Activated naive CD4-positive, alpha-beta T cell treated with anti-CD3 and anti-CD28 coated beads, Interleukin-2, amount 10 ng/mL, durations not matched to agents 7 days and 5 days (primary cell): Measurements from ENCODE around the gene PNLIPRP2.

Experiments used
- CTCF ChIA-PET: fragments of 350-600 bp; sonication (Branson Sonifier 250); formaldehyde crosslinking; loops from one replicate; lab custom pipeline; 2021; ENCODE audit warnings: antibody characterized with exemption; lab: Charles Lee
- DNase-seq: peaks from one replicate; pipeline ENCODE4 v3.0.0-alpha.2; 2020
- H3K27ac Mint-ChIP-seq: one replicate; pipeline ENCODE4 v1.8.0; 2021; ENCODE audit warnings: mild to moderate bottlenecking, moderate library complexity, mixed read lengths
- H3K27me3 Mint-ChIP-seq: one replicate; pipeline ENCODE4 v1.8.0; 2021; ENCODE audit warnings: mild to moderate bottlenecking, mixed read lengths
- H3K36me3 Mint-ChIP-seq: one replicate; pipeline ENCODE4 v1.8.0; 2021; ENCODE audit warnings: mixed read lengths
- H3K4me1 Mint-ChIP-seq: one replicate; pipeline ENCODE4 v1.8.0; 2021; ENCODE audit warnings: mixed read lengths
- H3K4me3 Mint-ChIP-seq: one replicate; pipeline ENCODE4 v1.8.0; 2021; ENCODE audit warnings: mild to moderate bottlenecking, moderate library complexity, mixed read lengths
- H3K9me3 Mint-ChIP-seq: one replicate; pipeline ENCODE4 v1.8.0; 2021; ENCODE audit warnings: mixed read lengths

Gene PNLIPRP2

GRCh38 chr10:116627386-116627933 is 6.7 kb downstream of the PNLIPRP2 start:
- CTCF ChIA-PET, result interaction anchor here (0.7 kb wide), 1 partner anchor 162 kb away, joined by 3 read pairs; no protein-coding TSS in a partner anchor
- Mint-ChIP-seq H3K4me3 (no peak overlapping the region), H3K36me3 (no peaks in the 10 kb centered on the region), H3K27ac (no peak overlapping the region), H3K27me3 (peaks cover 26% of the 10 kb centered on the region), H3K4me1 (no peaks in the 10 kb centered on the region), H3K9me3 (no peaks in the 10 kb centered on the region)
- DNase-seq, result no peak

- no peaks in the 10 kb centered on the region for H3K36me3 Mint-ChIP-seq
- no peak overlapping the region for H3K27ac Mint-ChIP-seq
- CTCF ChIA-PET, result interaction anchor here (0.6 kb wide), 1 partner anchor 220 kb away, joined by 3 read pairs; the partner anchor contains the start of gene ENO4
- H3K9me3 Mint-ChIP-seq, result no peaks in the 10 kb centered on the region
- no peaks in the 10 kb centered on the region for H3K4me1 Mint-ChIP-seq
- H3K27me3 Mint-ChIP-seq, result peaks cover 26% of the 10 kb centered on the region
- DNase-seq, result no peak
- H3K4me3 Mint-ChIP-seq, result no peak overlapping the region
These were observed 8.6 kb downstream of the PNLIPRP2 start for GRCh38 chr10:116629340-116629739.

GRCh38 chr10:116630020-116630419 is 9.3 kb downstream of the PNLIPRP2 start:
- no peak overlapping the region for H3K4me3 Mint-ChIP-seq
- no peaks in the 10 kb centered on the region for H3K9me3 Mint-ChIP-seq
- no peak overlapping the region for H3K27ac Mint-ChIP-seq
- H3K27me3 Mint-ChIP-seq, result peaks cover 26% of the 10 kb centered on the region
- no peak for DNase-seq
- CTCF ChIA-PET, result no interaction called here
- no peaks in the 10 kb centered on the region for H3K36me3 Mint-ChIP-seq
- H3K4me1 Mint-ChIP-seq, result no peaks in the 10 kb centered on the region

- no peaks in the 10 kb centered on the region for H3K9me3 Mint-ChIP-seq
- H3K27me3 Mint-ChIP-seq, result peaks cover 25% of the 10 kb centered on the region
- CTCF ChIA-PET, result no interaction called here
- H3K27ac Mint-ChIP-seq, result no peak overlapping the region
- no peaks in the 10 kb centered on the region for H3K36me3 Mint-ChIP-seq
- no peak overlapping the region for H3K4me3 Mint-ChIP-seq
- DNase-seq, result no peak
- H3K4me1 Mint-ChIP-seq, result no peaks in the 10 kb centered on the region
These were observed 11.1 kb downstream of the PNLIPRP2 start for GRCh38 chr10:116631871-116632295.

GRCh38 chr10:116632596-116633215 is 12.0 kb downstream of the PNLIPRP2 start:
- CTCF ChIA-PET, result no interaction called here
- H3K27me3 Mint-ChIP-seq, result peaks cover 20% of the 10 kb centered on the region

GRCh38 chr10:116633216-116633600 is 12.5 kb downstream of the PNLIPRP2 start:
- CTCF ChIA-PET, result no interaction called here
- no peak overlapping the region for H3K27ac Mint-ChIP-seq
- no peak overlapping the region for H3K4me3 Mint-ChIP-seq
- H3K36me3 Mint-ChIP-seq, result no peaks in the 10 kb centered on the region
- H3K27me3 Mint-ChIP-seq, result peaks cover 17% of the 10 kb centered on the region
- DNase-seq, result no peak
- H3K9me3 Mint-ChIP-seq, result no peaks in the 10 kb centered on the region
- H3K4me1 Mint-ChIP-seq, result no peaks in the 10 kb centered on the region

More at GRCh38 chr10:116632596-116633215, 12.0 kb downstream of the PNLIPRP2 start:
- Mint-ChIP-seq H3K4me1 (no peaks in the 10 kb centered on the region), H3K36me3 (no peaks in the 10 kb centered on the region), H3K27ac (no peak overlapping the region), H3K9me3 (no peaks in the 10 kb centered on the region), H3K4me3 (no peak overlapping the region)
- no peak for DNase-seq

- CTCF ChIA-PET, result no interaction called here
- H3K9me3 Mint-ChIP-seq, result no peaks in the 10 kb centered on the region
- H3K4me3 Mint-ChIP-seq, result no peak overlapping the region
- H3K27me3 Mint-ChIP-seq, result peaks cover 15% of the 10 kb centered on the region
- no peak for DNase-seq
- H3K36me3 Mint-ChIP-seq, result no peaks in the 10 kb centered on the region
- H3K27ac Mint-ChIP-seq, result no peak overlapping the region
- H3K4me1 Mint-ChIP-seq, result no peaks in the 10 kb centered on the region
These were observed 13.6 kb downstream of the PNLIPRP2 start for GRCh38 chr10:116634126-116634975.

- Mint-ChIP-seq H3K27me3 (peaks cover 12% of the 10 kb centered on the region), H3K4me1 (no peaks in the 10 kb centered on the region), H3K4me3 (no peak overlapping the region), H3K36me3 (no peaks in the 10 kb centered on the region), H3K27ac (no peak overlapping the region), H3K9me3 (no peaks in the 10 kb centered on the region)
- CTCF ChIA-PET, result no interaction called here
- DNase-seq, result no peak
These were observed 15.6 kb downstream of the PNLIPRP2 start for GRCh38 chr10:116636385-116636784.

- CTCF ChIA-PET, result no interaction called here
- Mint-ChIP-seq H3K4me1 (no peaks in the 10 kb centered on the region), H3K4me3 (no peak overlapping the region), H3K27ac (no peak overlapping the region), H3K27me3 (peaks cover 9% of the 10 kb centered on the region), H3K9me3 (no peaks in the 10 kb centered on the region), H3K36me3 (no peaks in the 10 kb centered on the region)
- no peak for DNase-seq
These were observed 16.2 kb downstream of the PNLIPRP2 start for GRCh38 chr10:116636976-116637375.

GRCh38 chr10:116637830-116638229 is 17.1 kb downstream of the PNLIPRP2 start:
- Mint-ChIP-seq H3K36me3 (no peaks in the 10 kb centered on the region), H3K9me3 (no peaks in the 10 kb centered on the region), H3K27me3 (peaks cover 9% of the 10 kb centered on the region), H3K27ac (no peak overlapping the region), H3K4me3 (no peak overlapping the region), H3K4me1 (no peaks in the 10 kb centered on the region)
- DNase-seq, result no peak
- CTCF ChIA-PET, result no interaction called here

- Mint-ChIP-seq H3K4me1 (no peaks in the 10 kb centered on the region), H3K27me3 (no peaks in the 10 kb centered on the region), H3K36me3 (no peaks in the 10 kb centered on the region), H3K27ac (no peak overlapping the region), H3K4me3 (no peak overlapping the region), H3K9me3 (peaks cover 4% of the 10 kb centered on the region)
- CTCF ChIA-PET, result no interaction called here
- DNase-seq, result no peak
These were observed 25.7 kb downstream of the PNLIPRP2 start for GRCh38 chr10:116646502-116646901.

GRCh38 chr10:116648903-116649302 is 28.1 kb downstream of the PNLIPRP2 start:
- Mint-ChIP-seq H3K27ac (no peak overlapping the region), H3K4me1 (no peaks in the 10 kb centered on the region), H3K4me3 (no peak overlapping the region), H3K9me3 (peaks cover 4% of the 10 kb centered on the region), H3K27me3 (no peaks in the 10 kb centered on the region), H3K36me3 (no peaks in the 10 kb centered on the region)
- no peak for DNase-seq
- CTCF ChIA-PET, result no interaction called here

GRCh38 chr10:116653885-116654284 is 33.1 kb downstream of the PNLIPRP2 start:
- no peaks in the 10 kb centered on the region for H3K4me1 Mint-ChIP-seq
- peaks cover 4% of the 10 kb centered on the region for H3K27me3 Mint-ChIP-seq
- H3K9me3 Mint-ChIP-seq, result peaks cover 3% of the 10 kb centered on the region
- CTCF ChIA-PET, result no interaction called here
- DNase-seq, result no peak
- H3K36me3 Mint-ChIP-seq, result no peaks in the 10 kb centered on the region
- H3K27ac Mint-ChIP-seq, result no peak overlapping the region
- H3K4me3 Mint-ChIP-seq, result no peak overlapping the region

GRCh38 chr10:116654816-116655215 is 34.1 kb downstream of the PNLIPRP2 start:
- CTCF ChIA-PET, result no interaction called here
- no peak for DNase-seq
- Mint-ChIP-seq H3K27me3 (peaks cover 4% of the 10 kb centered on the region), H3K4me1 (no peaks in the 10 kb centered on the region), H3K9me3 (no peaks in the 10 kb centered on the region), H3K27ac (no peak overlapping the region), H3K4me3 (no peak overlapping the region), H3K36me3 (no peaks in the 10 kb centered on the region)
